NCI-H146 (cell line): ENCODE measurements around the gene PGGHG.

ENCODE experiments used
- DNase-seq: peaks from one replicate; lab custom pipeline; 2025; lab: John Stamatoyannopoulos, UW

PGGHG gene

GRCh38 chr11:288478-289397, at the start of gene PGGHG:
TSS of gene PGGHG (plus strand) at chr11:289126. CDS start at chr11:289817, 691 bp downstream.
- peak; percentile 64 for DNase-seq

- no peak for DNase-seq
These were observed 48.6 kb upstream of the PGGHG start for GRCh38 chr11:240315-240714.

- DNase-seq = no peak
These were observed 47.3 kb upstream of the PGGHG start for GRCh38 chr11:241634-242033.

- DNase-seq = no peak
These were observed 44.5 kb upstream of the PGGHG start for GRCh38 chr11:244376-244775.

GRCh38 chr11:249062-249461, 39.9 kb upstream of the PGGHG start:
- no peak for DNase-seq

GRCh38 chr11:250274-250673, 38.7 kb upstream of the PGGHG start:
- no peak for DNase-seq

GRCh38 chr11:250740-251299, 38.1 kb upstream of the PGGHG start:
- DNase-seq = no peak

- DNase-seq = no peak
These were observed 37.4 kb upstream of the PGGHG start for GRCh38 chr11:251550-251949.

- no peak for DNase-seq
These were observed 36.3 kb upstream of the PGGHG start for GRCh38 chr11:252666-253065.

GRCh38 chr11:253160-253885, 35.6 kb upstream of the PGGHG start:
- no peak for DNase-seq

GRCh38 chr11:253886-254270, 35.0 kb upstream of the PGGHG start:
- DNase-seq = no peak

- DNase-seq = no peak
These were observed 33.8 kb upstream of the PGGHG start for GRCh38 chr11:255176-255575.

- no peak for DNase-seq
These were observed 33.1 kb upstream of the PGGHG start for GRCh38 chr11:255816-256215.

- no peak for DNase-seq
These were observed 31.8 kb upstream of the PGGHG start for GRCh38 chr11:256952-257737.

GRCh38 chr11:257766-258493, 31.0 kb upstream of the PGGHG start:
- no peak for DNase-seq

- DNase-seq = no peak
These were observed 29.5 kb upstream of the PGGHG start for GRCh38 chr11:259413-259812.

- no peak for DNase-seq
These were observed 27.3 kb upstream of the PGGHG start for GRCh38 chr11:261624-262023.

GRCh38 chr11:266676-267439, 22.1 kb upstream of the PGGHG start:
- no peak for DNase-seq

- no peak for DNase-seq
These were observed 21.4 kb upstream of the PGGHG start for GRCh38 chr11:267491-267994.

GRCh38 chr11:268716-269145, 20.2 kb upstream of the PGGHG start:
- peak; percentile 46 for DNase-seq
